ENCODE data around the gene HSPA8. TPM values are rescaled to one million over a fixed set of nuclear protein-coding genes. Genes with fewer than 3 reads are reported as not detected.

HSPA8 gene
- total RNA-seq, 2 experiments from 2014 or later = 2,378 to 2,407 TPM

- CTCF ChIA-PET = interaction anchor here (1.1 to 2.7 kb wide), 2 partner anchors 194 to 202 kb away, joined by 3 to 8 read pairs; no protein-coding TSS in a partner anchor
- peaks cover 53% of the 10 kb centered on the region for H3K4me1 Mint-ChIP-seq (ENCODE audit: low read depth)
- DNase-seq = no peak
- H3K27ac Mint-ChIP-seq = peak overlapping the region; percentile 100
- H3K27me3 Mint-ChIP-seq = no peaks in the 10 kb centered on the region
- no peaks in the 10 kb centered on the region for H3K9me3 Mint-ChIP-seq
- peaks cover 77% of the 10 kb centered on the region for H3K36me3 Mint-ChIP-seq
- peak overlapping the region; percentile 99 for H3K4me3 Mint-ChIP-seq
- intact Hi-C loops (cut with micrococcal nuclease) = loop anchor here (2.0 kb wide), 1 partner anchor 75 kb away; no protein-coding TSS in a partner anchor
- POLR2A ChIA-PET = interaction anchor here (1.1 to 12.4 kb wide), 4 partner anchors 11 to 175 kb away, joined by 3 to 202 read pairs (median 5); no protein-coding TSS in a partner anchor
Observed at GRCh38 chr11:123057661-123058305, 4.2 kb downstream of the HSPA8 start.

- Mint-ChIP-seq H3K27ac (peak overlapping the region; percentile 100), H3K4me3 (peak overlapping the region; percentile 99), H3K36me3 (peaks cover 73% of the 10 kb centered on the region), H3K27me3 (no peaks in the 10 kb centered on the region), H3K4me1 (ENCODE audit: low read depth) (peaks cover 53% of the 10 kb centered on the region), H3K9me3 (no peaks in the 10 kb centered on the region)
- ChIA-PET CTCF (interaction anchor here (0.7 to 4.5 kb wide), 4 partner anchors 39 to 201 kb away, joined by 3 to 20 read pairs (median 6); no protein-coding TSS in a partner anchor), POLR2A (interaction anchor here (1.1 to 12.4 kb wide), 4 partner anchors 10 to 174 kb away, joined by 3 to 202 read pairs (median 5); no protein-coding TSS in a partner anchor)
- no peak for DNase-seq
- intact Hi-C loops (cut with micrococcal nuclease) = no loop called here
Observed at GRCh38 chr11:123056835-123057491, 5.0 kb downstream of the HSPA8 start.

DNA sequence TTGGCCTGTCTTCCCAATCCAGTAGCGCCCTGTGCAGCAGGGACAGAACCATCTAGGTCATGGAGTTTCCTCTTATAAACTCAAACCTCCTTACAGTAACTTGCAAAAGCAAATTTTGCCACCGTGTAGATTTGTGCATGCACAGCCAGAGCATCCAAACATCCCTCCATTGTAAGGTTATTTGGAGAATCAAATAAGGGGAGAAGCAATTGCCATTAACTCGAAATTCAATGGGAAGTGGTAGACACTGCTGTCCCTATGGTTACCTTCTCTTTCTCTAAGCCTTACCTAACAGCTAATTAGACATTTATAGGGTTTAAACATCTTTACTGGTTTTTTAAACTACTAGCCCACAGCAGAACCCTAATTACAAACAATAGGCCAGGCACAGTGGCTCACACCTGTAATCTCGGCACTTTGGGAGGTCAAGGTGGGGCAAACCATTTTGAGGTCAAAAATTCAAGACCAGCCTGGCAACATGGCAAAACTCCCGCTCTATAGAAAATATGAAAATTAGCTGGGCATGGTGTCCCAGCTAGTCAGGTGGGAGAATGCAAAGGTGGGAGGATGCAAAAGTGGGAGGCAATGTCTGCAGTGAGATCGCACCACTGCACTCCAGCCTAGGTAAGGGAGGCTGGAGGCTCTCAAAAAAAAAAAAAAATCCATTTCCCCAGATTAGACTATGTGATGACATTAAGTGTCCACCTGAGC is 6.6 kb downstream of the HSPA8 start:
- no peak overlapping the region for H3K4me3 Mint-ChIP-seq

DNA sequence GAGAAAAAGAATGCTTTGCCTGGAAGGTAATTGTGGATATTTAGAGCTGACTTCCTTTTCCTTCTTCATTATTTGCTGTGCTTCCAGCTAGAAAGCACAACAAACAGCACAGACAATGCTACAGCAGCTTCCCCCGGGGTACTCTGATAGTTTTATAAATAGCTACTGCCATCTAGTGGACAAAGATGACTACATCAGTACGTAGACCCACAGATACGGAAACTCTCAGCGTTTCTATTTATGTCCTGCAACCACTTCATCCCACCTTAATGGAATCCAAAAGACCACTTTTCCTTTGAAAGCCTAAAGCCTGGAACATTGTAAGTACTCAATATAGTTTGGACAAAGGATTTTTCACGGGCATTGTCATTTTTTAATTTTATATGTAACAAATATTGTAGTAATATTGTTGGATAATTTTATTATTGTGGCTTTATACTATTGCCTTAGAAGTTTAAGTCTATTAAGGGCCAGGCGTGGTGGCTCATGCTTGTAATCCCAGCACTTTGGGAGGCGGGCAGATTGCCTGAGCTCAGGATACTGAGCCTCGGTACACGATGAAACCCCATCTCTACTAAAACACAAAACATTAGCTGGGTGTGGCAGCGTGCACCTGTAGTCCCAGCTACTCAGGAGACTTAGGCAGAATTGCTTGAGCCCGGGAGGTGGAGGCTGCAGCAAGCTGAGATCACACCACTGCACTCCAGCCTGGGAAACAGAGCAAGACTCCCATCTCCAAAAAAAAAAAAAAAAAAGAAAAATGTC is 7.5 kb downstream of the HSPA8 start:
- POLR2A ChIA-PET = interaction anchor here (0.6 to 12.4 kb wide), 7 partner anchors 9 to 1444 kb away, joined by 3 to 202 read pairs (median 4); partner anchors contain the start of gene HSPA8
- intact Hi-C loops (cut with micrococcal nuclease) = loop anchor here (2.0 kb wide), 1 partner anchor 32 kb away; no protein-coding TSS in a partner anchor
- Mint-ChIP-seq H3K36me3 (peaks cover 48% of the 10 kb centered on the region), H3K27ac (peak overlapping the region; percentile 100), H3K4me3 (no peak overlapping the region), H3K4me1 (ENCODE audit: low read depth) (peaks cover 47% of the 10 kb centered on the region), H3K9me3 (no peaks in the 10 kb centered on the region), H3K27me3 (no peaks in the 10 kb centered on the region)
- CTCF ChIA-PET = interaction anchor here (0.6 to 4.5 kb wide), 34 partner anchors 8 to 329 kb away, joined by 3 to 26 read pairs (median 5); no protein-coding TSS in a partner anchor
- DNase-seq = no peak

More for the DNA sequence above, 6.6 kb downstream of the HSPA8 start:
- no peaks in the 10 kb centered on the region for H3K9me3 Mint-ChIP-seq
- ChIA-PET CTCF (interaction anchor here (0.6 to 4.5 kb wide), 21 partner anchors 9 to 203 kb away, joined by 3 to 26 read pairs (median 8); no protein-coding TSS in a partner anchor), POLR2A (interaction anchor here (0.7 to 12.4 kb wide), 3 partner anchors 8 to 149 kb away, joined by 3 to 202 read pairs (median 6); no protein-coding TSS in a partner anchor)
- peaks cover 53% of the 10 kb centered on the region for H3K4me1 Mint-ChIP-seq (ENCODE audit: low read depth)
- DNase-seq = no peak
- intact Hi-C loops (cut with micrococcal nuclease) = loop anchor here (2.0 kb wide), 1 partner anchor 33 kb away; no protein-coding TSS in a partner anchor
- H3K27ac Mint-ChIP-seq = peak overlapping the region; percentile 100
- no peaks in the 10 kb centered on the region for H3K27me3 Mint-ChIP-seq
- peaks cover 57% of the 10 kb centered on the region for H3K36me3 Mint-ChIP-seq

GRCh38 chr11:123052901-123053721 is 8.8 kb downstream of the HSPA8 start:
- H3K9me3 Mint-ChIP-seq = no peaks in the 10 kb centered on the region
- H3K4me1 Mint-ChIP-seq (ENCODE audit: low read depth) = peaks cover 34% of the 10 kb centered on the region
- H3K4me3 Mint-ChIP-seq = no peak overlapping the region
- H3K27me3 Mint-ChIP-seq = no peaks in the 10 kb centered on the region
- H3K27ac Mint-ChIP-seq = peak overlapping the region; percentile 23
- peaks cover 34% of the 10 kb centered on the region for H3K36me3 Mint-ChIP-seq
- DNase-seq = peak; percentile 40
- POLR2A ChIA-PET = interaction anchor here (0.6 to 12.4 kb wide), 5 partner anchors 10 to 146 kb away, joined by 3 to 202 read pairs (median 5); partner anchors contain the start of gene HSPA8
- CTCF ChIA-PET = interaction anchor here (0.6 to 4.5 kb wide), 21 partner anchors 8 to 232 kb away, joined by 3 to 26 read pairs (median 7); no protein-coding TSS in a partner anchor
- intact Hi-C loops (cut with micrococcal nuclease) = no loop called here

DNA sequence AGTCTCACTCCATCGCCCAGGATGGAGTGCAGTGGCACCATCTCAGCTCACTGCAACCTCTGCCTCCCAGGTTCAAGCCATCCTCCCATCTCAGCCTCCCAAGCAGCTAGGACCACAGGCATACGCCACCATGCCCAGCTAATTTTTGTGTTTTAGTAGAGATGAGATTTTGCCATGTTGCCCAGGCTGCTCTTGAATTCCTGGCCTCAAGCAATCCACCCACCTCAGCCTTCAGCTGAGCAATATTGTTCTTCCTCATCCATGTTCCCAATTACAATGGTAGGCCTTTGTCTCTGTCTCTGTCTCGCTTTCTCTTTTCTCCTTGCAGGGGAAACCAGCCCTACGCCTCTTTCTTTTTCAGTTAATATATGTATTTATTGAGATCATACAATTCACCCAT is 10.3 kb downstream of the HSPA8 start:
- no peak for DNase-seq
- ChIA-PET POLR2A (interaction anchor here (1.0 to 3.0 kb wide), 2 partner anchors 8 to 12 kb away, joined by 3 to 24 read pairs; partner anchors contain the start of gene HSPA8), CTCF (interaction anchor here (0.8 to 3.8 kb wide), 4 partner anchors 28 to 355 kb away, joined by 3 to 26 read pairs (median 12); no protein-coding TSS in a partner anchor)
- Mint-ChIP-seq H3K9me3 (no peaks in the 10 kb centered on the region), H3K4me1 (ENCODE audit: low read depth) (peaks cover 21% of the 10 kb centered on the region), H3K27me3 (no peaks in the 10 kb centered on the region), H3K4me3 (no peak overlapping the region), H3K27ac (no peak overlapping the region), H3K36me3 (peaks cover 19% of the 10 kb centered on the region)
- intact Hi-C loops (cut with micrococcal nuclease) = no loop called here

DNA sequence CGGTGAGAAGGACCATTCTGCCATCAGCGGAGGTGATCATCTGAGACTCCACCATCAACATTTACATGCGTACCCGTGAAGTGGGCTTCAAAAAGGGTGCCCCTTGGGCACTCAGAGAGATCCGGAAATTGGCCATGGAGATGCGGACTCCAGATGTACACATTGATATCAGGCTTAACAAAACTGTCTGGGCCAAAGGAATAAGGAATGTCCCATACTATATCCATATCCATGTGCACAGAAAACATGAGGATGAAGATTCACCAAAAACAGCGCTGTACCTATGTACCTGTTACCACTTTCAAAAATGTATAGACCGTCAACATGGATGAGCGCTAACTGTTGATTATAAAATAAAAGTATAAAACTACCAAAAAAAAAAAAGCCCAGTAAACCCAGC is 10.8 kb downstream of the HSPA8 start:
- Mint-ChIP-seq H3K27ac (no peak overlapping the region), H3K36me3 (peaks cover 15% of the 10 kb centered on the region), H3K4me3 (no peak overlapping the region), H3K9me3 (no peaks in the 10 kb centered on the region), H3K4me1 (ENCODE audit: low read depth) (peaks cover 19% of the 10 kb centered on the region), H3K27me3 (no peaks in the 10 kb centered on the region)
- DNase-seq = no peak
- intact Hi-C loops (cut with micrococcal nuclease) = no loop called here
- ChIA-PET CTCF (interaction anchor here (0.8 to 1.0 kb wide), 2 partner anchors 187 to 354 kb away, joined by 3 read pairs; no protein-coding TSS in a partner anchor), POLR2A (interaction anchor here (1.0 kb wide), 1 partner anchor 9 kb away, joined by 3 read pairs; no protein-coding TSS in a partner anchor)

DNA sequence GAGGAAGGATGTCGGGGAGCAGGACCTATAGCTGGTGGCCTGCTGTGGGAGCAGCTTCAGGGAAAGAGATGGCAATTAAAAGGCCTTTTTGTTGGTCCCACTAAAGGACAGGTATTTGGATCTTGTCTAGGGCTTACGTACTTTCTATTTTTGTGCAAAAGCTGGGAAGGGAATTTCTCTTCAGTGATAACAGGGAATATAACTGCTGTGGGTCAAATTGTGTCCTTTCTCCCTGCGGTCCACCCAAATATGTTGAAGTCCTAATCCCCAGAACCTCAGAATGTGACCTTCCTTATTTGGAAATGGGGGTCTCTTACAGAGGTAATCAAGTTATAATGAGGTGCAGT is 14.0 kb downstream of the HSPA8 start:
- H3K4me1 Mint-ChIP-seq (ENCODE audit: low read depth) = no peaks in the 10 kb centered on the region
- no peak overlapping the region for H3K27ac Mint-ChIP-seq
- H3K27me3 Mint-ChIP-seq = no peaks in the 10 kb centered on the region
- intact Hi-C loops (cut with micrococcal nuclease) = no loop called here
- H3K4me3 Mint-ChIP-seq = no peak overlapping the region
- no peaks in the 10 kb centered on the region for H3K9me3 Mint-ChIP-seq
- ChIA-PET CTCF (interaction anchor here (0.8 to 4.2 kb wide), 2 partner anchors 26 to 184 kb away, joined by 3 to 19 read pairs; no protein-coding TSS in a partner anchor), POLR2A (interaction anchor here (0.6 to 2.0 kb wide), 2 partner anchors 9 to 195 kb away, joined by 3 to 5 read pairs; no protein-coding TSS in a partner anchor)
- H3K36me3 Mint-ChIP-seq = no peaks in the 10 kb centered on the region
- DNase-seq = no peak

- intact Hi-C loops (cut with micrococcal nuclease) = no loop called here
- H3K36me3 Mint-ChIP-seq = no peaks in the 10 kb centered on the region
- H3K27ac Mint-ChIP-seq = no peak overlapping the region
- H3K4me3 Mint-ChIP-seq = no peak overlapping the region
- ChIA-PET POLR2A (interaction anchor here (0.6 to 2.0 kb wide), 2 partner anchors 10 to 195 kb away, joined by 3 to 5 read pairs; no protein-coding TSS in a partner anchor), CTCF (interaction anchor here (0.6 to 4.2 kb wide), 3 partner anchors 25 to 183 kb away, joined by 3 to 19 read pairs (median 3); no protein-coding TSS in a partner anchor)
- H3K4me1 Mint-ChIP-seq (ENCODE audit: low read depth) = no peaks in the 10 kb centered on the region
- DNase-seq = no peak
- no peaks in the 10 kb centered on the region for H3K9me3 Mint-ChIP-seq
- H3K27me3 Mint-ChIP-seq = no peaks in the 10 kb centered on the region
Observed at GRCh38 chr11:123047266-123047946, 14.5 kb downstream of the HSPA8 start.
